ENCODE measurements around the gene FAM227B.

DNA sequence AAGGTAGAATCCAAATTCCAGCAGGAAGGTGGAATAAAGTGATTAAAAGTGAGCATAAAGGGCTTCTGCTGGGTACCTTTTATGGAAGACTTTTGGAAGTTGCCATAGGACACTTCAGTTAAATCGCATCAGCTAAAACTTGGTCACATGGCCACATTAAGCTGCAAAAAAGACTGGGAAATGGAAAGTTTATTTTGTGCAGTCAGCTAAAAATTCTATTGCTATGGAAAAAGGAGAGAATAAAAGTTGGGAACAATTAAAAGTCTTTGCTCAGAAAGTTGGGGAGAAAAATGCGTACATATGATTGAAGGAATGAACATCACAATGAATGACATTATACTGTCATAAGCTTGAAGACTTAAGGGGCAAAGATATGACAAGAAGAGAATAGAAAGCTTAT is 148.3 kb downstream of the FAM227B start:
- TF ChIP-seq, protein P1, sequence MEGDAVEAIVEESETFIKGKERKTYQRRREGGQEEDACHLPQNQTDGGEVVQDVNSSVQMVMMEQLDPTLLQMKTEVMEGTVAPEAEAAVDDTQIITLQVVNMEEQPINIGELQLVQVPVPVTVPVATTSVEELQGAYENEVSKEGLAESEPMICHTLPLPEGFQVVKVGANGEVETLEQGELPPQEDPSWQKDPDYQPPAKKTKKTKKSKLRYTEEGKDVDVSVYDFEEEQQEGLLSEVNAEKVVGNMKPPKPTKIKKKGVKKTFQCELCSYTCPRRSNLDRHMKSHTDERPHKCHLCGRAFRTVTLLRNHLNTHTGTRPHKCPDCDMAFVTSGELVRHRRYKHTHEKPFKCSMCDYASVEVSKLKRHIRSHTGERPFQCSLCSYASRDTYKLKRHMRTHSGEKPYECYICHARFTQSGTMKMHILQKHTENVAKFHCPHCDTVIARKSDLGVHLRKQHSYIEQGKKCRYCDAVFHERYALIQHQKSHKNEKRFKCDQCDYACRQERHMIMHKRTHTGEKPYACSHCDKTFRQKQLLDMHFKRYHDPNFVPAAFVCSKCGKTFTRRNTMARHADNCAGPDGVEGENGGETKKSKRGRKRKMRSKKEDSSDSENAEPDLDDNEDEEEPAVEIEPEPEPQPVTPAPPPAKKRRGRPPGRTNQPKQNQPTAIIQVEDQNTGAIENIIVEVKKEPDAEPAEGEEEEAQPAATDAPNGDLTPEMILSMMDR (IDR thresholded peaks at IDR 0.05), result no peak
- TF ChIP-seq EZH2 (IDR thresholded peaks at IDR 0.05), result no peak
- no peak for TF ChIP-seq EZH2phosphoT487 (IDR thresholded peaks at IDR 0.05)
